Renal pelvis (tissue), 4 donors: Measurements from ENCODE around the gene SERPINA4. TPM values are rescaled to one million over a fixed set of nuclear protein-coding genes. Genes with fewer than 3 reads are reported as not detected.
"Not testable (repeated sequence)": the region's sequence is repeated elsewhere in the genome, so short reads cannot be mapped to it uniquely, and the experiment has no call there.

Source experiments
- DNase-seq: peaks from one replicate; pipeline ENCODE4 v3.0.0-alpha.2; 2013
- polyA plus RNA-seq, 3 donors: library from polyadenylated mRNA; unstranded; fragments of 120-200 nt; gene quantifications; one replicate each; pipeline ENCODE4 v1.2.1, GENCODE V29; 2013; ENCODE audit not compliant: insufficient read length in 3 of 3

Gene SERPINA4
- polyA plus RNA-seq, 3 donors: 0.80 to 1.7 (median 1.3) TPM

DNA sequence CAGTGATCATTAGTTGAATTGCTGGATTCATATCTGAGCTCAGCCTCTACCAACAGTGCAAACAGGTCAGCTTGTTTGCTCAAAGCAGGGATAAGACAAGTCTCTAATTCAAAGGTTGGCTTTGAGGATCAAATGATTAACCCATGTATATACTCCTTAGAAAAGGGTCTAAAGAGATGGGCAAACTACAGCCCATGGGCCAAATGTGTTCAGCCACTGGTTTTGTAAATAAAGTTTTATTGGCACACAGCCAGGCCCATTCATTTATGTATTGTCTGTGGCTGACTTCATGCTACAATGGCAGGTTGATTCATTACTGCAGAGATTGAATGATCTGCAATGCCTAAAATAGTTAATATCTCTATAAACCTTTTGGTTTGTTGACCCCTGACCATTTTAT lies 3.1 kb downstream of the SERPINA4 start:
- DNase-seq: no peak

DNA sequence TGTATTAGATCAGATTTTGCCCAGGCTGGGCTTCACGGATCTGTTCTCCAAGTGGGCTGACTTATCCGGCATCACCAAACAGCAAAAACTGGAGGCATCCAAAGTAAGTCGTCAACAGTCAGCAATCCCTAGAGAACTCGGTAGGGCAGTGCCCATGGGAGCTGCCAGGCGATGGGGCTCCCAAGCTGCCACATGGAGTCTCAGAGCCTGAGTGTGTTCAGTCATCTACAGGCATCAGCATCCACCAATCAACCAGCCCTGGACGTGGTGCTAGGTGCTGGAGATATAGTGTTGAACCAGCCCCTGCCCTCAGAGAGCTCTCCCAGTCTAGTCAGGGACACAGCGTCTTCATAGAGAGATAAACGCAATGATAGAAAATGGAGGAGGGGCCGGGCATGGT lies 6.9 kb downstream of the SERPINA4 start:
- no peak for DNase-seq

DNA sequence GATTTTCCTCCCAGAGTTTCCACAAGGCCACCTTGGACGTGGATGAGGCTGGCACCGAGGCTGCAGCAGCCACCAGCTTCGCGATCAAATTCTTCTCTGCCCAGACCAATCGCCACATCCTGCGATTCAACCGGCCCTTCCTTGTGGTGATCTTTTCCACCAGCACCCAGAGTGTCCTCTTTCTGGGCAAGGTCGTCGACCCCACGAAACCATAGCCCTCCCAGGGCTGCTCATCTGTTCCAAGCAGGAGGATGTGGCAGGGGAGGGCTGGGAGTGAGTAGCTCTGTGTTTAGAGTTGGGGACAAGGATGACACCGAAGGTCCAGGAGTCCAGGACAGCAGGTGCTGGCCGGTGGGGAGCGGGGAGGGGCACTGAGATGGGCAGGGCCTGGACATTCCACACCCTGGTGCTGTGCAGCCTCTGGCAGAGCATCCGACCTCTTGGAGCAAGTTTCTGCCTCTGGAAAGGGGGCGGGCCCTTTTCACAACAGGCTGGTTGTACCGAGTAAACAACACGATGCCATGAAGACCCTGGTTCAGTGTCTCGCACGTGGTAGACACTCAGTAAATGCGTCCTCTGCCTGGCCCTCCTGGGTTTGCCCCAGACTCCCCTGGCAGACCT lies 8.2 kb downstream of the SERPINA4 start:
- no peak for DNase-seq

DNA sequence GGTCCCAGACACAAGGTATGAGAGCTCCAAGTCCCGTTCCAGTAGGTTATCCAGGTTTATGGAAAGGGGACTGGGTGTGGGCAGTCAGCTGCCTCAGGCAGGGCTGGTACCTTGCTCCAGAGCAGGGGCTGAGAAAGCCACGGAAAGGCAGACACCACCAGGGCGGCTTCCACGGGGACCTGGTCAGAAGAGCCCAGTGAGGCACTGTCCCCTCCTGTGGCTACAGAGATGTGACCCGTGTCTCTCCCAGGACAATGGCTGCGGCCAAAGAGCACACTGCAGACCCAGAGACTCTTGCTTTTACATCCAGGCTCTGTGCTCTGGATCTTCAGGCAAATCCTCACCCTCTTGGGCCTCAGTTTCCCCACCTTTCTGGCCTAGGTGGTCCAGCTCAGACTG lies 8.8 kb downstream of the SERPINA4 start:
- DNase-seq: no peak

DNA sequence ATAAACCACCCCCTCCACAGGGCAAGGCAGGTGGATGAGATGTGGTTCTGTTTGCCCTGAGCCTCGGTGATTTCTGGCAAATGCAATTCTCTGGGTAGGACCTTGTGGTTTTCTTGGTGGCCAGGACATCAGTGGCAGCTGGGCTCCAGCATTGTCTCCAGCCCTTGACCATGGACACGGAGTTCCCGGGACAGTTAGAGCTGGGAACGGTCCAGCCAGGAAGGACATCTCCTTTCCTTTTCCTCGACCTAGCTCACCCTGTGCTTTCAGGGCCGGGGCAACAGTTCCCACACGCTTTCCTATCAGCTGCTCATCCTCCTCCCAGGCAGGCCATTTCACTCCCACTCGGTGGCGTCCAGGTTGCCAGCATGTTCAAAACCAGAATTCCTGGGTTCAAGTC lies 9.2 kb downstream of the SERPINA4 start:
- DNase-seq: no peak

DNA sequence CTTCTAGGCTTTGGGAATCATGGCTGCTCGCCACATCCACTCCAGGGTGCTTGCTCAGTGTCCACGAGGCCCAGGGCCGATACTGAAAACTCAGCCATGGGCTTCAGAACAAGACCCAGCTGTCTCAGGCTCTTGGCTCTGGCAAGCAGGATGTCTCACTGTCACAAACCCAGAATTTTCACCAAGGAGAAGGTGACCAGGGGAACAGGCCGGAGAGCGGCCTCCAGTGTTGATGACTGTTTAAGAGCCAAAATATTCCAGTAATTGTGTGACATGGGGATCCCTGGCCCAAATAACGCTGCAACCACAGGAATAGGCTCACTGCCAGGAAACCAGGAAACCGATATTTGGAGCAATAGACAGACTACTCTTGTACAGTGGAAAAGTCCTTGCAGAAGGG lies 10.2 kb downstream of the SERPINA4 start:
- no peak for DNase-seq

DNA sequence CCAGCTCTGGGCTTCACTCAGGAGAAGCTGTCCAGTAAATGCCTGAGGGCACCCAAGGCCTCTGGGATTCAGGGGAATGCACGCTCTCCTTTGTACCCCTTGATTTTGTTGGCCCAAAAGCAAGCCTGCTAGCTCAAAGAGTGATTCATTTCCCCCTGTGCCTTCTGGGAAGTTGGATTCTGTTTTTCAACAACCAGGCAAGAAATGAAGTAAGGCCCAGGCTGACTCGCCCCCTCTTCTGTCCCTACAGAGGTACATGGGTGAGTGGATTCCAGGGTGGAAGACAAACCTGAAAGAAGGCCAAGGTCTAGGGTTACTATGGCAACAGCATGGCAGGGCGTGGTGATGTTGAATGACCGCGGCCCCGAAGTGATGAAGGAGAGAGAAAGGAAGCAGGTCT lies 10.7 kb downstream of the SERPINA4 start:
- no peak for DNase-seq

DNA sequence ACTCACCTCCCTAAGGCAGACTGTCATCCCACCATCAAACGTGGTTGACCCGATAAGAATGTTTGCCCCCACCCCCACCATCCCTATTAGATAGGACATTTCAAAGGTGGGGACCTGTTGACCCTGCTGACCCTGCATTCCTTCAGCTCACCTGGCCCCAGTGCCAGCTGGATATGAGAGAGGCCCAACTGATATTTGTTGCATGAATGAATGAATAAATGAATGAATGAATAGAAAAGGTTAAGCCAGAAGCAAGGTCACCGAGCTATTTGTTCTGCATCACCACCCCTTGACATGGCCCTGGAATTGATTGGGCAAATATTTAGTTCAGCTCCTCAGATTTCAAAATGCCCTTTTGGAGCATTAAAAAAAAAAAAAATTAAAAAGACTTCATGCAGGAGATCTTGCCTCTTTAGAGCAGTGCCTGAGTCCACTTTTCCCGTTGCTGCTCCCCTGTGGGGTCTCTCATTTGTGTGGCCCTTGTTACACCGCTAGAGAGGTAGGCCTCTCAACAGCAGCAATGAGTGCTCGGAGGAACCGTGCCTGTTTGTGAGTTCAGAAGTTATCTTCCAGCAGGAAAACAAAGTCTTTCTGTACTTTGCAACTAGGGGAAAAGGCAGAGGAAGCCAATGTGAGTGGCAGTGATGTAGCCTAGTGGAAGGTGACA lies 11.5 kb downstream of the SERPINA4 start:
- no peak for DNase-seq

DNA sequence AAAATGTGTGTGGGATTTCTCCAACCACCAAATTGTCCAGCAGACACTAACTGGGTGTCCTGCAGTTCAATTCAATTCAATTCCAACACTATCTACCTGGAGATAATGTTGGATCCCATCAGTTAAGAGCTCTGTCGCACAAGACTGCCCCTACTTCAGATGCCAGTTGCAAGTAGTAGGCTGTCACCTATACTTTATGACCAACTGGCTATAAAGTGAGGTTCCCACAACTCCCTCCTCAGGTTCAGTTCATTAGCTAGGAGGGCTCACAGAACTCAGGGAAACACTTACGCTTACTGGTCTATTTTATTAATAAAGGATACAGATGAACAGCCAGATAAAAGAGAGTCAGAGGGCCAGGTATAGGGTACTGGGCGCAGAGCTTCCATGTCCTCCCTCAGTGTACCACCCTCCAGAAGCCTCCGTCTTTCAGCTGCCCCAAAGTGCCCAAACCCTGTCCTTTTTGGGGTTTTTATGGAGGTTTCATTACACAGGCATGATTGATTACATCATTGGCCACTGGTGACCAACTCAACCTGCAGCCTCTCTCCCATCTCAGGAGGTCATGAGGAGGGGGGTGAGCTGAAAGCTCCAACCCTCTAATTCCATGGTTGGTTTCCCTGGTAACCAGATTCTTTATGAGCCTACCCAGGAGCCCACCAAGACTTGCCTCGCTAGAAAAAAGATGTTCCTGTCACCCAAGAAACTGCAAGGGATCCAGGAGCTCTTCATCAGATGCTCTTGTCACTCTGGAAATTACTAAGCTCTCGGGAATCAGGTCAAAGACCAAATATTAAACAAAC lies 12.4 kb downstream of the SERPINA4 start:
- no peak for DNase-seq

DNA sequence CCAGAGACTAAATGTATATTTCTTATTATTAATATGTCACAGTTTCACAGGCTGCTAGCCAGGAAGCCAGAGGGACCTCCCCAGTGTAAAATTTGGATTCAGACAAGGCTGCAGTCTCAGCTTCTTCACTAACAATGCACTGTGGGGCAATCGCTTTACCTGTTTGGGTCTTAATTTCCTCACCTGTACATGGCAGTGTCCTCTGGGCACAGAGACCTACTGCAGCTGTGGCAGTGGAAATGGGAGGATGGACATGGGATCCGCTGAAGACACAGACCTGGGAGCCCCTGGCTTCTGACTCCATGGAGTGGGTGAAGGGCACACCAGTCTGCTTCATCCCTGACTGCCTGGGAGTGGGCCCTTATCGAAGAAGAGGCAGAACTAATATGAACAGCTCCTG lies 13.1 kb downstream of the SERPINA4 start:
- no peak for DNase-seq

DNA sequence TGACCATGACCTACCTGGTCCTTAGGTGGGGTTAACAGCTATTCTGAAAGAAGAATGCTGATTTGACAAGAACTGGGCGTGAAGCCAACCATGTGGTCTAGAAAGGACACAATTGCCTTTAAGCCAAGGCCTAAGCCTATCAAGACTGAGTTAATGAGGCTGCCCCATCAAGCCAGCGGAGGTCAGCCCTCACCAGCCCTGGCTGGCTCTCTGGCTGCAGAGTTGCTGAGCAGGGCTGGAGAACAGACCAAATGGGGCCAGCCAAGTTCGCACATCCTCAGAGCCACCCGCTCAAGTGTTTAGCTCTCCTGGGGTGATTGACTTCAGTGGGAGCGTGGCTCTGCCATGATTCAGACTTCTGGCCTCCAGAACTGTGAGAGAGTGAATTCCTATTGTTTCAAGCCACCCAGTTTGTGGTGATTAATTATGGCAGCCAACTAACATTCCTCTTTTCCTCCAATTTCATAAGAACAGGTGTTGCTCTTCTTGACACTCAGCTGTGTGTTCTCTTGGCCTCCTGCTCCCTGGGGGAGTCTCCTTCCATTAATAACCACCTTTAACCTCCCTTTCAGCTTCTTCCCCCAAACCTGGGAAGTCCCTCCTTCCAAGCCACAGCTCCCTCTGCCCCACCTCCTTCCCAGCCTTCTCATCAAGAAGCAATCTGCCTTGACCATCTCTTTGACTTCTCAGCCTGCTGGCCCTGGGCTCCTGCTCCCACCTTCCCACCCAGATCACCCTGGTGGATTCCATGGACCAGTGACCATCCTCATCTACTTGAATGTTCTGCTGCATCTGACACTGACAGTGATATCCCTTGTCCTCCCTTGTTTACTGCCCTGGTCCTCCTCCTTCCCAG lies 14.7 kb downstream of the SERPINA4 start:
- no peak for DNase-seq

DNA sequence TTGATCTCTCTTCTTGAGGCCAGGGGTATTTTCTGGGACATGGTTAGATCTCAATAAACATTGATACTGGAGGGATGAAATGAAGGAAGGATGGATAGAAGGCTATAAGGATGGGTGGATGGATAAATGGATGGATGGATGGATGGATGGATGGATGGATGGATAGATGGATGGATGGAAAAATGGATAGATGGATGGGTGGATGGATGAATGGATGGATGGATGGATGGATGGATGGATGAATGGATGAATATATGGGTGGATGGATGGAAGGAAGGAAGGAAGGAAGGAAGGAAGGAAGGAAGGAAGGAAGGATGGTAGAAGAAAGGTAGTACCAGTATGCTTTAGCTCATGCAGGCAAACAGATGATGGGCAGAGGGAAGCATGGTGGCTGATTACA lies 16.2 kb downstream of the SERPINA4 start:
- DNase-seq: not testable (repeated sequence)

DNA sequence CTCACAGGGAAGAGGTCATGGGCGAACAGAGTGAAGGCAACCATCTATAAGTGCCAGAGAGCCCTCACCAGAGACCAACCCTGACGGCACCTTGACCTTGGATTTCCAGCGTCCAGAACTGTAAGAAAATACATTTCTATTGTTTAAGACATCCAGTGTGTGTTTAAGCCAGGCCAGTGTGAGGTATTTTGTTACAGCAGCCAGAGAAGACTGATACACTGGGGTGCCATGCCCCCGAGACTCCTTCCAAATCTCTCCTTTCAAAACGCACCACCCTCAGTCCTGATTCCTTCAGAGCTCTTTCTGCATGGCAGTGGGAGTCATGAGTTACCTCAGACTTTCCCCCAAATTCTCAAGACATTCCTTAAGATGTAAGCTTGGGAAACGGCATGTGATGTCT lies 17.5 kb downstream of the SERPINA4 start:
- DNase-seq: no peak

DNA sequence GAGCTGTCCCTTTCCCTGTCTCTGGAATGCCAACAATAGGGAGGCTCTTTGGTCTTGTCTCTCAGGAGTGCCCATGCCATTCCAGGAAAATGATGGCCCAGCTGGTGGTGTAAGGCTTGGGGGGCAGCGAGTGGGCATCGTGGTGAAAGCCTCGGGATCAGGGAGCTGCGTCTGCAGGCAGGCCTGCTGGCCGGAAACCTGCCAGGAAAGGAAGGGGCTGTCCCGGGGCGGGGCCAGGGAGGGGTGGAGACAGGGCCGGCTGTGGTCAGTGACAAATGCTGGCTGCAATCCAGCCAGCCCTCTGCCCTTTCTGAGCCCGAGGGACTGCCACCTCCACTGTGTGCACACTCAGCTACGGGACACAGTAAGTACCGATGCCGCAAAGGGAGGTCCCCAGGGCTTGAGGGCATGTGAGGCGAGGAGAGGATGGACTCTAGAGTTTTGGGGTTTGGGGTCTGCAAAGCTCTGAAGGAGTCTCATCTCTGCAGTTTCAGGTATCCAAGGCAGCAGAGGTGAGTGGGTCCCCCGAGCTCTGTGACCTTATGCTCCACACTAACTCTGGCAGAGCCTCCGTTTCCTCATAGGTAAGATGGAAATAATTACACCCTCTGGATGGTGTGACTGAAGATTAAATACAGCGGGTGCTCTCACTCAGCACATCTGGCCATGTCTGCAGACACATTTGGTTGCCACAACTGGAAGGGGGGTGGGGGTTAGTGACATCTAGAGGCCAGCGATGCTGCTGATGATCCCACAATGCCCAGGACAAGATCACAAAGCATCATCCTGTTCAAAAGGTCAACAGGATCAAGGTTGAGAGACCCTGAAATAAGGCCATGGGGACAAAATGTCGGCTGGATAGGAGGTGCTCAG lies 20.1 kb downstream of the SERPINA4 start, which contains the start of gene SERPINA5:
TSS of gene SERPINA5 (plus strand) at position 300 of the 873 bp plus-strand sequence. CDS start 5,937 bp downstream, outside the sequence.
- no peak for DNase-seq

DNA sequence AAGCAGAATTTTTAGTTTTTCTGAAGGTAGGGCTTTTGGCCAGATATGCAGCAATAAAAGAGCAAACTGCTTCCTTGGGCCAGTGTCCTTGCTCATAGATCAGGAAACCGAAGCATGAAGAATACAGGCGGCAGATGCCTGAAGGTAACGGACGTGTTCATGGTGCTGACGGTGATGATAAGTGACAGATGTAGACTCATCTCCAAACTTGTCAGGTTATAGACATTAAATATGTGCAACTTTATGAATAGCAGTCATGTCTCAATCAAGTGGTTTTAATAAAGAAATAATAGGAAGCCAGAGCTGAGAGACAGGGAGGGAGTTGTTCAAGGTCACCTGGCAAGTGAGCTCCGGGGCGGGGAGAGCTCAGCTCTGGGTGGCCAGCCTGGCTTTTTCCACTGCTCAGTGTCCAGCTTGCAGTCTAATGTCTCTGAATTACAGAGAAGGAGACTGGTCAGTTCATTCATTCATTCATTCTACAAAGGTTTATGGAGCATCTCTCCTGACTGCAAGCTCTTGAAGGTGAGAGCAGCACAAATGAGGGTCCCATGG lies 21.0 kb downstream of the SERPINA4 start:
- DNase-seq: no peak

DNA sequence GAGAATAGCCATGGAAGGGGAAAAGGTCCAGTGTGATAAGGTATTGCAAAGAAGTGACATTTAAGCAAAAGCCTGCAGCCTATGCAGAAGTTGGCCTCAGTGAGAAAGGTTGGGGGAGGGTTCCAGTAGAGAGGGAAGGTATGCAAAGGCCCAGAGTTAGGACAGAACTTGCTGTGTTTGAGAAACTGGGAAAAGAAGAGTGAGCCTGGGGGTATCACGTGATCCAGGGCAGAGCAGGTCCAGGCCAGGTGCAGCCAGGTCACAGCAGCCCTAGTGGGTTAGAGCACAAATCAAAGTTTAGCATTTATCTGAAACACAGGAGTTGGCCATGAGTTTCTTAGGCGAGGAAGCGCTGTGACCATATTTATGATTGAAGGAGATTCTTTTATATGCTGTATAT lies 21.6 kb downstream of the SERPINA4 start:
- no peak for DNase-seq

DNA sequence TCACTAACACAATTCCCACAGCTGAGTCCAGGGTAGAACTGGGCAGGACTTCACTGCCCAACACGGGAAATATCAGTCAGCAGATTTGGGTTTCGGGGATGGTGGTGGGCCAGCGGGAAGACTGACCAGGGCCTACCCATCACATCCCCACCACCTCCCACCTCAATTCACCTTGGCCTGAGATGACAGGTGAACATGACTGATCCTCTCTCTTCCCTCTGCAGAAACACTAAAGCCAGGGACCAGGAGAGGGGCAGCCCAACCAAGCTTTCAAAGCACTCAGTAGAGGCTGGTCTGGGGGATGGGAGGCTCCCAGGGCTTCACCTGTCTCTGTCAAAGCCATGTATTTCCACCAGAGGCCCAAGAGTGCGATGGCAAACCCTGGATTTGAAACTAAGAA lies 22.3 kb downstream of the SERPINA4 start:
- no peak for DNase-seq

DNA sequence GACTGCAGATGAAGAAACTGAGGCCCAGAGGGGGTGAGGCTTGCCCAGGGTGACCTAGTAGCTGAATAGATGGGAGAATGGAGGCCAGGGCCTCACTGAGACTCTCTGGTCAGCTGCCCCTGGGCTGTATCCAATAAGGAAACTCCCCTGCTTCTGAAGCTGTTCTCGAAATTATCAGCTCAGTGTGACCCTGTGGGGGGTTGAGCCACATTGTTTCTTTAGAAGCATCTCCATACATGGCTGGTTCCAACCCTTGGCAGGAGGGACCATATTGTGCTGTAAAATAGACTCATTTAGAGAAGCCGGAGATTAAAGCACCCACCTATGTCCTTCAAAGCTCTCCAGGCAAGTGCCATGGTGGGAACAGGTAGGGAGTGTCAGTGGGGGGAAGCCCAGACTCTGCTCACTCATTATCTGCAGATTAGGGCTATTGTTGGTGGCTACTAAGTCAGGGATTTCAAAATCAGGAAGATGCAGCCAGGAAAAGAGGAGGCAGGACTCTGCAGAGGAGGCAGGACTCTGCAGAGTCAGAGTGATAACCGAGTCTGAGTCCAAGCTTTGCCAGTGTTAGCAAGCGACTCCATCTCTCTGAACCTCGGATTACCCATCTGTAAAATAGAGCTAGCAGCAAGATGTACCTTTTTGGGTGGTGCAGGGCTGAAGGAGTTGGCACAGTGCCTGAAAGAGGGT lies 23.5 kb downstream of the SERPINA4 start:
- DNase-seq: no peak

DNA sequence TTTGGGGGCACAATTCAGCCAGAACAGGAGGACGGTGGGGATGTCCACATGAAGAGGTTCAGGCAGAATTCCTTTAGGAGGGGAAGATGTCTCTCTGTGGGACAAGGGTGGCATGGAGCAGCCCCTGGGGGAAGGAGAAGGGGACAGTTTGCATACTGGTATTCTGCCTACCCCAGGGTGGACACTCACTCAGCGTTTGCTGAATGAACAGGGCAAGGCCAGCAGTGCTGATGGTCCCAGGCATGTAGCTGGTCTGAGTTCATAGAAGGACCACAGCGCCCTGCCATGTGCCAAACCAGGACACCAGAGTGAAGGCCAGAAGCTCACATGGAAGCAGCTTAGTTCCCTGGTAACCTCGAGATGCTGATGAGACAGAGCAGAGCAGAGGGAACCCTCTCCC lies 25.4 kb downstream of the SERPINA4 start:
- DNase-seq: no peak

DNA sequence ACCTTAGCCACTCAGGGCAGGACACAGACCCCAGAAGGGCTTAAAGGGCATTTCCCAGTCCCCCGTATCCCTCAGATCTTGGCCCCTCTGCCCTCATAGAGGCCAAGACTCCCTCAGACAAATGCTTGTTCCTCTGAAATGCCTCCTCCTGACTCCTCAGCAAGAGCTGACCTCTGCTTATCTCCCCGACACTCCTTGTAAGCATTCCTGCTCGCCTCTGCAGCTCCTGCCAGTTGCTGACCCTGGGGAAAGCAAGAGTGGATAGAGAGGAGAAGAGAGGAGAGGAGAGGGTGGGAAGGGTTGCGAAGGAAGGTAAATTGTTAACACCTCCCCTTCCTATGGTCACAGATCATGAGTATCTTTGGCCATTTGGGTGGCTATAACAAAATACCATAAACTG lies 27.1 kb downstream of the SERPINA4 start:
- DNase-seq: no peak
